HG03571 (cell line): Measurements from ENCODE around the gene FAM184B.

Source experiments
- ATAC-seq: cut with Tn5 transposase; IDR thresholded peaks from one replicate; pipeline ENCODE4 v1.9.1; 2021; ENCODE audit not compliant: unreplicated experiment

Gene FAM184B

GRCh38 chr4:17587094-17587822, 194.2 kb downstream of the FAM184B start:
- ATAC-seq, result no peak

GRCh38 chr4:17584521-17585213, 196.8 kb downstream of the FAM184B start:
- ATAC-seq, result no peak

DNA sequence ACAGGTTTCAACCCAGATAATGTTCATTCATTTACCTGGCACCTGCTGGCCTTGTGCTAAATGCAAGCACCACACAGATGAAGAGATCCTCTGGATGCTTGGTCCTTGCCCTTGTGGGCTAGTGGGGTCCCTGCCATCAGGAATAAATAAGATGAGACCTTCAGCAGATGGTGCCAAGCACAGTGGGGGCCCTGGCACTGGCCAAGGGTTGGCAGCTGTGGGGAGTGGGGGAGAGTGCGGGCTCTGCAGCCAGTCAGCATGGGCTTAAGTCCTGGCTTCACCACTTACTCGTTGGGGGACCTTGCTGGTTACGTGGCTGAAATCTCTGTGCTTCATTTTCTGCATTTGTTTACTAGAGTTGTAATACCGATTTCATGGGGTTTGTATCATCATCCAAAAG, 197.5 kb downstream of the FAM184B start:
- ATAC-seq, result no peak

- ATAC-seq, result no peak
These were observed 198.1 kb downstream of the FAM184B start for GRCh38 chr4:17583276-17583675.

- ATAC-seq, result no peak
These were observed 200.5 kb downstream of the FAM184B start for GRCh38 chr4:17580969-17581368.
